ENCODE data around the gene DMC1.

GRCh38 chr22:38503021-38503420 lies 67.0 kb downstream of the DMC1 start:
- TF ChIP-seq CTCF (IDR thresholded peaks at IDR 0.05) (no peak), POLR2A (IDR thresholded peaks at IDR 0.05) (no peak)

Measured in lower leg skin (tissue), 3 donors.